ENCODE results near the gene CHD2.

The CHD2 gene

DNA sequence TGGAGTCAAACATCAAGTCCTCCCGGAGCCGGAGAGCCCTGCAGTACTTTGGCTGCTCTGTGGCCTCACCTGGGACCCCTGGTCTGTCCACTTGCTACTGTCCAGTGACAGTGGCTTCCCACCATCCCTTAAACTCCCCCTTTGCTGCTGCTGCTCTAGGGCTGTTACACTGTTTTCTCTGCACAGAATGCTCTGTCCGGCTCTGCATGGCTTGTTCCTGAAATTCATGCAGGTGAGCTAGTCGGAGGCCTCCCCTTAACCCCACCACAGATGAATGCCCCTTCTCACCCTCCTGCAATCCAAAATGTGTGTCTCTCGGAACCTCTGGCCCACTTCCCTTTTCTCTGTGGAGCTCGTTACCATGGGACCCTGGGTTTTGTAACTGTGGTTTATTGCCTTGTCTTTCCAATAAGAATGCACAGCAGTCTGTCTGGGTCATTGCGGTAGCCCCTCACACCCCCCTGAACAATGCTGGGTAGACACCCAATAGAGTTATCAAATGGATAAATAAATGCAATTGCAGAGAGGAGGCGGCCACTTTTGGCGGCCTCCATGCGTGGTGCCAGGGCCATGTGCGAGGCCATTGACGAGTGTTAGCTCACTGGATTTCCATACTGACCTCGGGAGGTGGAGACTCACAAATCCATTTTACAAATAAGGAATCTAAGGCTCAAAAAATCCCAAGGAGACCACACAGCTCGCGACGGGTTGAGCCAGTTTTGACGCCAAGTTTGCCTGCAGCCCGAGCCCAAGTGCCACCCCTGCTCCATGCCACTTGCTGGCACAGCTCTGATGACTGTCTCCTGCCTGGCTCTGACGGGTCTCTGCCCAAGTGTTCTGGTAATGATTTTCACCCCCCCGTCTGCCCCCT is 140.4 kb downstream of the CHD2 start:
- no peak overlapping the region for H3K4me3 ChIP-seq (ENCODE audit: control insufficient read depth, low read depth, low read length)
- TF ChIP-seq, protein P1, sequence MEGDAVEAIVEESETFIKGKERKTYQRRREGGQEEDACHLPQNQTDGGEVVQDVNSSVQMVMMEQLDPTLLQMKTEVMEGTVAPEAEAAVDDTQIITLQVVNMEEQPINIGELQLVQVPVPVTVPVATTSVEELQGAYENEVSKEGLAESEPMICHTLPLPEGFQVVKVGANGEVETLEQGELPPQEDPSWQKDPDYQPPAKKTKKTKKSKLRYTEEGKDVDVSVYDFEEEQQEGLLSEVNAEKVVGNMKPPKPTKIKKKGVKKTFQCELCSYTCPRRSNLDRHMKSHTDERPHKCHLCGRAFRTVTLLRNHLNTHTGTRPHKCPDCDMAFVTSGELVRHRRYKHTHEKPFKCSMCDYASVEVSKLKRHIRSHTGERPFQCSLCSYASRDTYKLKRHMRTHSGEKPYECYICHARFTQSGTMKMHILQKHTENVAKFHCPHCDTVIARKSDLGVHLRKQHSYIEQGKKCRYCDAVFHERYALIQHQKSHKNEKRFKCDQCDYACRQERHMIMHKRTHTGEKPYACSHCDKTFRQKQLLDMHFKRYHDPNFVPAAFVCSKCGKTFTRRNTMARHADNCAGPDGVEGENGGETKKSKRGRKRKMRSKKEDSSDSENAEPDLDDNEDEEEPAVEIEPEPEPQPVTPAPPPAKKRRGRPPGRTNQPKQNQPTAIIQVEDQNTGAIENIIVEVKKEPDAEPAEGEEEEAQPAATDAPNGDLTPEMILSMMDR (IDR thresholded peaks at IDR 0.05; ENCODE audit: control insufficient read depth, insufficient read depth, low read depth, low read length, missing control alignments) = no peak
- no peak for DNase-seq (ENCODE audit: low read depth)

DNA sequence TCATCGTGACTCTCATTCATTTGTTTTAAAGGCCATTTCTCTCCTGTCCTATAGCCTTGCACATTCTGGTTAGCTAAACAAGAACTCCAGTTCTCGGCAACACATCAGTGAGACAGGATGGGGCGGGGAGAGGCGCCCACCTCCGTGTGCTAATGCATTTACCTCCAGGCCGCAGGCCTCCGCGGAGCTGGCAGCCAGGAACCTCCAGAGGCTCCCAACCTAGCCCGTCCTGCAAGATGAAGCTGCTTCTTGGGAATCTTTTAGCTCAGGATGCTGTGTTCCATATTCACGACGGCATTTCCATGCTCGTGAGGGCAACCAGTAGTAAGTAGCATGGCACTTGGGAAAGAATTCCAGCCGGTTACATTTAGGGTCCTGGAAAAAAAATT is 141.0 kb downstream of the CHD2 start:
- TF ChIP-seq, protein P1 (IDR thresholded peaks at IDR 0.05; ENCODE audit: control insufficient read depth, insufficient read depth, low read depth, low read length, missing control alignments) = no peak
- DNase-seq (ENCODE audit: low read depth) = no peak

DNA sequence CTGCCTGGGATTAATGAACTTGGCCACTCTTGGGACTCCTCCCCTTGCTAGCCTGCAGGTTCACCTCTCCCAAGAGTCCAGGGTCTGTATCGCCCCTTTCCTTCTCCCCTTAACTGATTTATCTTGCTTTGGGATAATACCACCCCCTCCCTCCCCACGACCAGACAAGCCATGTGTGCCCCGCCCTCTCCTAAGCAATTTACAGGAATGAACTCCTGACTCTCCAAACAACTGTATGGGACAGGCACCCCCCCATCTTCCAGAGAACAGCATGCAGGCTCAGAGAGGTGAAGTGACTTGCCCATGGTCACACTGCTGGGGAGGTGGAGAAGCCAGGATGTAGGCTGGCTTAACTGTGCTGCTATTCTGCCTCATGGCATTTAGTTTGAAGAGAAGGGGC is 142.1 kb downstream of the CHD2 start:
- no peak overlapping the region for H3K4me3 ChIP-seq (ENCODE audit: control insufficient read depth, low read depth, low read length)
- TF ChIP-seq, protein P1 (IDR thresholded peaks at IDR 0.05; ENCODE audit: control insufficient read depth, insufficient read depth, low read depth, low read length, missing control alignments) = no peak
- no peak for DNase-seq (ENCODE audit: low read depth)

More for the DNA sequence above, 141.0 kb downstream of the CHD2 start:
- no peak overlapping the region for H3K4me3 ChIP-seq (ENCODE audit: control insufficient read depth, low read depth, low read length)

DNA sequence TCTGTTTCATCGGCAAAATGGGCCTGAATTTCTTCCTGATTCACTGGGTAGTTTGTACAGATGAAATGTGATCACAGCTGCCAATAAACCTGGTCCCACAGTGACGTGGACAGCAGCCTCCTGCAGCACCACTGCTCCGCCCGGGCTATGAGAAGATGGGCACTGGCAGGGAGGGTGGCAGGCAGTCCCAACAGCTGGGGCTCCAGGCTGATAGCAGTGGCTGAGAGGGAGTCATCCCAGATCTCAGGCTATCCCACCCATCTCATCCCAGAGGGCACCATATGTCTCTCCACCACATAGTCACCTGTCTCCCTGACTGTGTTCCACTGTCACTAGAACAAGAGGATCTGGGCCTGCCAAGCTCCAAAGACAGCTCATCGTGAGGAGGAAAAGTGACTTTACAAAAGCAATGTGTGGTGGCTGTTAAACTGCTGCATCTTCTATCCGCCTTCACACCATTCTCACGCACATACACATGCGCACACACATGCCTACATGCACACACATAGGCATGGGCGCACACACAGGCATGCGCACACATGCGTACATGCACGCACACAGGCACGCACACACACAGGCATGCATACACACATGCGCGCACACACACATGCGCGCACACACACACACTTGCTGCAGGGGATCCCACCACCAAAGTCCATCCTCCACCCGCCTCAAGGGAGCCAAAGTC is 142.7 kb downstream of the CHD2 start:
- H3K4me3 ChIP-seq (ENCODE audit: control insufficient read depth, low read depth, low read length) = no peak overlapping the region
- TF ChIP-seq, protein P1 (IDR thresholded peaks at IDR 0.05; ENCODE audit: control insufficient read depth, insufficient read depth, low read depth, low read length, missing control alignments) = no peak
- no peak for DNase-seq (ENCODE audit: low read depth)

DNA sequence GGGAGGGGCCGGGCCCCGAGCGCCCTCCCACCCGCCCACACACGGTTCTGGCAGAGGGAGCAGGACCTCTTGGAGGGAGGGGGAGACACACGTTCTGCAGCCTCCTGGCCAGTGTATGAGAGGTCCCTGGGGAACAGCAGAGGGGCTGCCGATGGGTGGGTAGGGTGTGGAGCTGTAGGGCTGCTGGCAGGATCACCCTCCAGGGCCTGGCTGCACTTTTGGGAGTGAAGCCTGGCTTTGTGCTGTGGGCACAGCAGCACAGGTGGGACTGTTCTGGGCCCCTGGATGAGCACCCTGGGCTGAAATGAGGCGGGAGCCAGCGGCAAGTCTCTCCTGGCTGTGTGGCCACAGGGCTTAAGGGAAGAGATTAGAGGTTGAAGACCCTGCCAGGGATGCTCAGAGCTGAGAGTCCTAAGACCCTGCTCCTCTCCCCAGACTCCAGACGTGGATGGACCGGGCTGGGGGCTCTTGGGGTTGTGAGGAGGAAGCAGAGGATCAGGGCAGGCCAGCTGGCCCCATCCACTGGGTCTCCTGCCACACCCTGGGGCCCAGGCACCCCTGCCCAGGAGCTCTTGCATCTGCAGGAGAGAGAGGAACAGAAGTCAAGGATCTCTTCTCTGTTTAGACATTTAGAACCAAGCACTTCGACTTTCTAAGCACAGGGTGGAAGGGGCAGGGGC is 143.6 kb downstream of the CHD2 start:
- H3K4me3 ChIP-seq (ENCODE audit: control insufficient read depth, low read depth, low read length) = no peak overlapping the region
- DNase-seq (ENCODE audit: low read depth) = no peak
- TF ChIP-seq, protein P1 (IDR thresholded peaks at IDR 0.05; ENCODE audit: control insufficient read depth, insufficient read depth, low read depth, low read length, missing control alignments) = no peak

DNA sequence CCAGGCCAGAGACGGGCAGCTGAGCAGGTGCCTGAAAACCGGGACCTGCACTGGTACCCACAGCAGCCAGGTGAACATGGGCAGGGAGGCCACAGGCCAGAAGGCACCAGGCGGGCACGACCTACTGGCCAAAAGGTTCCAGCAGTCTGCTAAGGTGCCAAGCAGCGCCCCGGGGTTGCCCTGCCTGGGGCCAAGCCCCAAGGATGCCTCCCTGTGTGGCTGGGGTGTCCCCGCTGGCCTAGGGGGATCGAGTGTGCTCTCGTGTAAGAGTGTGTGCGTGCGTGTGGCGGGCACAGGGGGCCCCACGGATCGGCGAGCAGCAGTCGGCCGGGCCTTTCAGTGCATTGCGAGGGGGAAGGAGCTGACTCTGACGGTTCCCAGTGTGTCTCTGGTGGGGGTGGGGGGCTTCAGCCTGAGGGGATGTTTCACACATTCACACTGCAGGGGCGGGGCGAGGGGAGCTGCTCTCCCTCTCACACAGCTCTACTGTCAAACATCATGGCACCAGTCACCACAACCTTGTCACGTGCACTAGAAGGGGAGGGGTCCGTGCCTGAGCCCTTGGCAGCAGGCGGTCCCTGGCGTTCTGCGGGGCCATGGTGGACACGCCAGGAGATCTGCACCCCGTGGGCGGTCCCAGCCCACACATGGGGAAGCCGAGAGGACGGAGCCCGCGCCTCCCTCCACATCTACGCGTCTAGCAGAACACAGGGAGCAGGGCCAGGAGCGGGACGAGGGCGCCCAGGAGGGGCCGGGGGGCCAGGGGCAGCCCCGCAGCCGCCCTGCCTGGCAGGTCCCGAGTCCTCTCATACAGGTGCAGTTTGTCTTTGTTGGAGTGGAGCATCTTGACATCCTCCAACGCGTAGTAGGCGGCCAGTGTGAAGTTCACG is 144.4 kb downstream of the CHD2 start:
- TF ChIP-seq, protein P1 (IDR thresholded peaks at IDR 0.05; ENCODE audit: control insufficient read depth, insufficient read depth, low read depth, low read length, missing control alignments) = no peak
- no peak for DNase-seq (ENCODE audit: low read depth)

More for the DNA sequence above, 144.4 kb downstream of the CHD2 start:
- H3K4me3 ChIP-seq (ENCODE audit: control insufficient read depth, low read depth, low read length) = no peak overlapping the region
